ENCODE measurements around the gene CPA4. TPM values are rescaled to one million over a fixed set of nuclear protein-coding genes. Genes with fewer than 3 reads are reported as not detected.

Gene CPA4
- polyA plus RNA-seq, 1 donor from 2014 or later: 8.9 TPM

GRCh38 chr7:130322615-130323014, 29.7 kb downstream of the CPA4 start:
- Histone ChIP-seq H3K27ac (ENCODE audit: low read length) (no peak overlapping the region), H3K36me3 (ENCODE audit: insufficient read depth, low read length) (no peaks in the 10 kb centered on the region), H3K79me2 (replicated peaks; ENCODE audit: insufficient read depth, low read length) (no peaks in the 10 kb centered on the region), H4K20me1 (ENCODE audit: insufficient read depth) (no peaks in the 10 kb centered on the region), H3K9ac (ENCODE audit: low read length) (no peak overlapping the region), H3K4me2 (ENCODE audit: low read length) (no peak overlapping the region), H3K4me3 (ENCODE audit: low read length) (no peak overlapping the region), H3K9me2 (ENCODE audit: insufficient read depth, low read length) (no peaks in the 10 kb centered on the region), H3F3A (ENCODE audit: insufficient read depth, low read length, poor library complexity, severe bottlenecking) (no peaks in the 10 kb centered on the region), H3K27me3 (ENCODE audit: insufficient read depth, low read depth, low read length) (no peaks in the 10 kb centered on the region), H3K9me3 (ENCODE audit: low read length) (no peaks in the 10 kb centered on the region), H2AFZ (ENCODE audit: low read depth, low read length) (no peak overlapping the region)
- TF ChIP-seq POLR2AphosphoS5 (IDR thresholded peaks at IDR 0.05) (no peak), MXI1 (conservative IDR thresholded peaks at IDR 0.05; ENCODE audit: poor library complexity, severe bottlenecking) (no peak), CTCF (IDR thresholded peaks at IDR 0.05; ENCODE audit: poor library complexity, severe bottlenecking) (no peak), RAD21 (conservative IDR thresholded peaks at IDR 0.05) (no peak), EP300 (conservative IDR thresholded peaks at IDR 0.05; ENCODE audit: poor library complexity, severe bottlenecking) (no peak), TAF1 (IDR thresholded peaks at IDR 0.05; ENCODE audit: low read depth) (no peak), EZH2 (IDR thresholded peaks at IDR 0.05; ENCODE audit: borderline replicate concordance, insufficient read depth, low read length, poor library complexity, severe bottlenecking) (no peak), SMC3 (conservative IDR thresholded peaks at IDR 0.05; ENCODE audit: poor library complexity) (no peak)
- TF ChIP-seq, protein P1, sequence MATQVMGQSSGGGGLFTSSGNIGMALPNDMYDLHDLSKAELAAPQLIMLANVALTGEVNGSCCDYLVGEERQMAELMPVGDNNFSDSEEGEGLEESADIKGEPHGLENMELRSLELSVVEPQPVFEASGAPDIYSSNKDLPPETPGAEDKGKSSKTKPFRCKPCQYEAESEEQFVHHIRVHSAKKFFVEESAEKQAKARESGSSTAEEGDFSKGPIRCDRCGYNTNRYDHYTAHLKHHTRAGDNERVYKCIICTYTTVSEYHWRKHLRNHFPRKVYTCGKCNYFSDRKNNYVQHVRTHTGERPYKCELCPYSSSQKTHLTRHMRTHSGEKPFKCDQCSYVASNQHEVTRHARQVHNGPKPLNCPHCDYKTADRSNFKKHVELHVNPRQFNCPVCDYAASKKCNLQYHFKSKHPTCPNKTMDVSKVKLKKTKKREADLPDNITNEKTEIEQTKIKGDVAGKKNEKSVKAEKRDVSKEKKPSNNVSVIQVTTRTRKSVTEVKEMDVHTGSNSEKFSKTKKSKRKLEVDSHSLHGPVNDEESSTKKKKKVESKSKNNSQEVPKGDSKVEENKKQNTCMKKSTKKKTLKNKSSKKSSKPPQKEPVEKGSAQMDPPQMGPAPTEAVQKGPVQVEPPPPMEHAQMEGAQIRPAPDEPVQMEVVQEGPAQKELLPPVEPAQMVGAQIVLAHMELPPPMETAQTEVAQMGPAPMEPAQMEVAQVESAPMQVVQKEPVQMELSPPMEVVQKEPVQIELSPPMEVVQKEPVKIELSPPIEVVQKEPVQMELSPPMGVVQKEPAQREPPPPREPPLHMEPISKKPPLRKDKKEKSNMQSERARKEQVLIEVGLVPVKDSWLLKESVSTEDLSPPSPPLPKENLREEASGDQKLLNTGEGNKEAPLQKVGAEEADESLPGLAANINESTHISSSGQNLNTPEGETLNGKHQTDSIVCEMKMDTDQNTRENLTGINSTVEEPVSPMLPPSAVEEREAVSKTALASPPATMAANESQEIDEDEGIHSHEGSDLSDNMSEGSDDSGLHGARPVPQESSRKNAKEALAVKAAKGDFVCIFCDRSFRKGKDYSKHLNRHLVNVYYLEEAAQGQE (IDR thresholded peaks at IDR 0.05; ENCODE audit: borderline replicate concordance): no peak

DNA sequence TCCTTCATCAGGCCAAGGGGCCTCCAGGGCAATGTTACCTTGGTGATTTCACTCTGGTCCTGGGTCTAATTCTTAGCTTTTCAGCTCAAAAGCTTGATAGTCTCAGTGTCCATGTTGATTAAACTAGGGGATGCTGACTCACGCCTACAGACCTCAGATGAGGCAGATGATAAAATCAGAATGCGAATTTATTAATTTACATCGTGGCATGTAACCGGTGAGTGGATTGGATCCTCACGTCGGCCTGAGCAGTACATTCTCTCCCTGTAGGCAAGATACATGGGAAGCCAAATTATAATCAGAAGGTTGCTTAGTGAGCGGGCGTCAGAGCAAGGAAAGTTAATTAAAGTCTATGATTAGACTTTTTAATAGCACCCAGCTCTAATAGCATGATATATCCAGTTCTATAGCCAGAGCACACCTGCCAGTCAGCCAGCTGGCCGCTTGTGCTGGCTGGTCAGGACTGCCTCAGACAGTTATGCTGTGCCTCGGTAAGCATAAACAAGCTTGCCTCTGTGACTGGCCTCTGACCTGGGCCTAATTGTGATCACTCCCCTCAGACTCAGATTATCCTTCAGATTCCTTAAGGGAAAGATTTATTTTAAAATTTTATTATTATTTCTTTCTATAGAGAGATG, 31.5 kb downstream of the CPA4 start:
- H3K9ac ChIP-seq (ENCODE audit: low read length): no peak overlapping the region
- no peaks in the 10 kb centered on the region for H3K9me2 ChIP-seq (ENCODE audit: insufficient read depth, low read length)
- TF ChIP-seq POLR2AphosphoS5 (IDR thresholded peaks at IDR 0.05) (no peak), MXI1 (conservative IDR thresholded peaks at IDR 0.05; ENCODE audit: poor library complexity, severe bottlenecking) (no peak), SMC3 (conservative IDR thresholded peaks at IDR 0.05; ENCODE audit: poor library complexity) (no peak), RAD21 (conservative IDR thresholded peaks at IDR 0.05) (no peak), EZH2 (IDR thresholded peaks at IDR 0.05; ENCODE audit: borderline replicate concordance, insufficient read depth, low read length, poor library complexity, severe bottlenecking) (no peak), TAF1 (IDR thresholded peaks at IDR 0.05; ENCODE audit: low read depth) (no peak)
- TF ChIP-seq, protein P1 (IDR thresholded peaks at IDR 0.05; ENCODE audit: borderline replicate concordance): no peak
- no peaks in the 10 kb centered on the region for H3K9me3 ChIP-seq (ENCODE audit: low read length)
- H3K27ac ChIP-seq (ENCODE audit: low read length): no peak overlapping the region
- no peaks in the 10 kb centered on the region for H3F3A ChIP-seq (ENCODE audit: insufficient read depth, low read length, poor library complexity, severe bottlenecking)
- H4K20me1 ChIP-seq (ENCODE audit: insufficient read depth): no peaks in the 10 kb centered on the region
- H3K36me3 ChIP-seq (ENCODE audit: insufficient read depth, low read length): no peaks in the 10 kb centered on the region
- H3K4me3 ChIP-seq (ENCODE audit: low read length): no peak overlapping the region
- no peak overlapping the region for H2AFZ ChIP-seq (ENCODE audit: low read depth, low read length)
- H3K4me2 ChIP-seq (ENCODE audit: low read length): no peak overlapping the region
- H3K79me2 ChIP-seq (replicated peaks; ENCODE audit: insufficient read depth, low read length): no peaks in the 10 kb centered on the region
- no peaks in the 10 kb centered on the region for H3K27me3 ChIP-seq (ENCODE audit: insufficient read depth, low read depth, low read length)
